A673 (cell line): ENCODE measurements around the gene FAM228A.

Experiments used
- CTCF ChIP-seq: fragments of 300-800, 200-600 bp; sonication (generic); conservative IDR thresholded peaks from 2 replicates; pipeline ENCODE4 v1.5.1; 2017; ENCODE audit warnings: low read depth, mild to moderate bottlenecking, antibody characterized with exemption, low read length, moderate library complexity, mixed read lengths
- EZH2 ChIP-seq: fragments of 200-600 bp; sonication (generic); IDR thresholded peaks from 2 replicates; pipeline ENCODE4 v1.6.1; 2017; ENCODE audit warnings: borderline replicate concordance, low read depth, mild to moderate bottlenecking, mixed read lengths, antibody characterized with exemption, low read length; ENCODE audit not compliant: poor library complexity, severe bottlenecking

GRCh38 chr2:24225499-24226242, 50.8 kb downstream of the FAM228A start:
- TF ChIP-seq CTCF: no peak
- TF ChIP-seq EZH2: no peak
